IPS-11a (cell line): ENCODE results near the gene PUS7.
A peak's percentile ranks its signal among the peaks of the same experiment; 100 is the strongest.
"Not testable (repeated sequence)": the region's sequence is repeated elsewhere in the genome, so short reads cannot be mapped to it uniquely, and the experiment has no call there.

Experiments used
- H3K4me3 ChIP-seq: one replicate; pipeline ENCODE4 v1.5.1; 2013; ENCODE audit warnings: low read depth, low read length, control low read depth

Gene PUS7

DNA sequence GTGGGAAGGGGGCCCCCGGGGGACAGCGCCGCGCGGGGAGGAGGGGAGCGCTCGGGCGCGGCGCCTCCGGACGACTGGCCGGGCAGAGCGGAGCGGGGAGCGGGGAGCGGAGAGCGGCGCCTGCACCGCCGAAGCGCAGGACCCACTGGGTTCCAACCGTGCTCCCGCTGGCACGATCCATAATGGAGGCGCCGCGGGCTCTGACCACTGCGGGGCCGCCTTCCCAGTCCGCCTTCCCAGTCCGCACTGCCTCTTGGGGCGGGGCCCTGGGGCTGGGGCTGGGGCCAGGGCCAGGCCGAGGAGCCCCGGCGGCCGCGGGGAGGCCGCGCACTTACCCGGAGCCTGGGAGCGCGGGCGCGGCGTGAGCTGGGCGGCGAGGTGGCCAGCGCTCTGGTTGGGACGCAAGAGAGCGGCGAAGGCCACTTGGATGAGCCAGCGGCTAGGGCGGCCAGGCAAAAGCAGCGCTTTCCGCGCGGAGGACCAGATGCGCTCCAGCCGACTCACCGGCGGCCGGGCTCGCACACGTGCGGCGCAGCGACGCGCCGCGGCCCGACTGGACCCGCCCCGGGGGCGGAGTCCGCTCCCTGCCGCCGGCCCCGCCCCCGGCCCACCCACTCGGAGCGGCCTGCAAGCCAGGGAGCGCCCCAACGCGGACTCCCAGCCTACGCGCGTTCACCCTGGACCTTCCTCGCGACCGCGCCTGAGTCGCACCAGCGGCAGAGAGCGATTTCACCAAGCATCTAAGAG, at the start of gene PUS7:
TSS of gene PUS7 (minus strand) at position 555 of the 747 bp plus-strand sequence. CDS start 13,759 bp downstream, outside the sequence.
- H3K4me3 ChIP-seq: peak within 1 kb of the TSS; percentile 57

DNA sequence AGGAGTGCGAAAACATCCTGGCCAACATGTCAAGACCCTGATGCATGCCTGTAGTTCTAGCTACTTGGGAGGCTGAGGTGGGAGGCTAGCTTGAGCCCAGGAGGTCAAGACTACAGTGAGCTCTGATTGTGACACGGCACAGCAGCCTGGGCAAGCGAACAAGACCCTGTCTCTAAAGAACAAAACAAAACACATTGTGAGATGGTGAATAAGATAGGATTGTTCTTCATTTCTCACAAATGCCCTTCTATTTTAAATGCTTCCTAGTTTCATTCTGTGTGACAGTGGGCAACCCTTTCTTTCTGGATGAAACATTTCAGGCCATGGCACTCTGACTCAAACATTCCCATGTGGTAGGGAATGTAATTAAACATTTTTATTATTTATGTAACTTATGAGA, 45.8 kb upstream of the PUS7 start:
- H3K4me3 ChIP-seq: no peak overlapping the region

GRCh38 chr7:105567024-105567423, 45.0 kb upstream of the PUS7 start:
- no peak overlapping the region for H3K4me3 ChIP-seq

GRCh38 chr7:105565190-105565589, 43.1 kb upstream of the PUS7 start:
- H3K4me3 ChIP-seq: no peak overlapping the region

- no peak overlapping the region for H3K4me3 ChIP-seq
These were observed 37.9 kb upstream of the PUS7 start for GRCh38 chr7:105559926-105560325.

- H3K4me3 ChIP-seq: no peak overlapping the region
These were observed 16.3 kb upstream of the PUS7 start for GRCh38 chr7:105538339-105538738.

- peak overlapping the region; percentile 89 for H3K4me3 ChIP-seq
These were observed 10.8 kb upstream of the PUS7 start for GRCh38 chr7:105532709-105533460.

DNA sequence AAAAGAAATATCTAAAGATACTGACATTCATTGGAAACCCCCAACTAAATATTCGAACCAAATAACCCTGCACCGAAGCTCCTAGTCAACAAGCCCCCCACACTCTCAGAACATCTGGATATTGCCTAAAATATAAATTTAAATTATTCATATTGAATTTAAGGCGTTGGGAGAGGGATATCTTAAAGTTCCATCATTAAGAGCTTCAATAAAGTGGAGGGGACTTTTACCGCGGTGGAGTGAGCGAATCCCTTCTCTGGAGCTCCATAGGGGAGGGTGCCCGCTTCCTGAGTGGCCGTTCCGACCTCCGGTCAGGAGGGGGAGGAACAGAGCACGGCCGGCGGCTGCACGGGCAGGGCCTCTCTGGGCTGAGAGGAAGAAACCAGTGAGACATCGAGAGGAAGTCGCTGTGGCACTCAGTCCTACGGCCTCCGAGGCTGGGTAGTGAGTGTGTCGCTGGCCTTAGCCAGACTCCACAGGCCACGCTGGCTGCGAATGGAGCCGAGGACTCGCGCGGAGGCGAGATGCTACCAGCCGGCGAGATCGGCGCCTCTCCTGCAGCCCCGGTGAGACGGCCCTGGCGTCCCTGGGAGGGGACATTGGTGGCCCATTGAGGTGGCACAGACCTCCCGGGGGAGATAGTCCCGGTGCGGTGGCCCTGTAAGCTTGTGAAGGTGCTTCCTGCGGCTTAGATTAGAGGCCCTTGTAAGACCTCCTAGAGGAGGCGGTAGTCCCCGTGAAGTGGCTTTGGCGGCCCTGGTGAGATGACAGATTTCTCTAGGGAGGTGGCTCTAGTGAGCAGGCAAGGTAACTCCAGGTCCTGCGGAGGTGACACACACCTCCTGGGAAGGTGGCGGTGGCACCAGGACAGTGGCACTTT, 10.0 kb upstream of the PUS7 start, which contains the start of gene RINT1:
TSS of gene RINT1 (plus strand) at position 410 of the 880 bp plus-strand sequence. CDS start at position 525, 115 bp downstream.
- peak within 1 kb of the TSS; percentile 89 for H3K4me3 ChIP-seq

- H3K4me3 ChIP-seq: no peak overlapping the region
These were observed 8.5 kb upstream of the PUS7 start for GRCh38 chr7:105530546-105530945.

DNA sequence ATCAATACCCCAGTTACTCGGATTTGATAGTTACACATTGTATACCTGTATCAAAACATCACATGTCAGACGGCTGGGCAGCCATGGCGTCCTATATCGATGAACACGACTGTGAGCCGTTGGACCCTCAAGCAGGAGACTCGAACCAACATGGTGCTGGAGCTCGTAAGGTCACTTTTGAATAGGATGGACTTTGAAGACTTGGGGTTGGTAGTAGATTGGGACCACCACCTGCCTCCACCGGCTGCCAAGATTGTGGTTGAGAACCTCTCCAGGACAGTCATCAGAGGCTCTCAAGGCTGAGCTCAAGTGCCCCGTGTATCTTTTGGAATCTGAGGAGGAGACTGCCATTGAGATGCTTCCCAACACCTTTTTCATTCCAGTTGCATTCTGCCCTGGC, 8.1 kb upstream of the PUS7 start:
- H3K4me3 ChIP-seq: no peak overlapping the region

GRCh38 chr7:105527737-105528136, 5.7 kb upstream of the PUS7 start:
- not testable (repeated sequence) for H3K4me3 ChIP-seq

DNA sequence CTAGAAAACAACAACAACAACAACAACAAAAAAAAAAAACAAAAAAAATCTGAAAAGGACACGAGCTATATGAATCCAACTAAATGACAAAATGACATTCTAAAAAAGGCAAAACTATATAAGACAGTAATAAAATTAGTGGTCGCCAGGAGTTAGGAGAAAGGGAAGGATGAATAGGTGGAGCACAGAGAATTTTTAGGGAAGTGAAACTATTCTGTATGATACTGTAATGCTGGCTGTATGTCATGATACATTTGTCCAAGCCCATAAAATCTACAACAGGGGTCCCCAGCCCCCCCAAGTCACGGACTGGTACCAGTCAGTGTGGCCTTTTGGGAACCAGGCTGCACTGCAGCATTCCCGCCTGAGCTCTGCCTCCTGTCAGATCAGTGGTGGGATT, 2.8 kb upstream of the PUS7 start:
- no peak overlapping the region for H3K4me3 ChIP-seq

GRCh38 chr7:105524423-105524822, 2.4 kb upstream of the PUS7 start:
- H3K4me3 ChIP-seq: not testable (repeated sequence)

- H3K4me3 ChIP-seq: peak overlapping the region; percentile 57
These were observed 899 bp downstream of the PUS7 start for GRCh38 chr7:105521027-105521716.

DNA sequence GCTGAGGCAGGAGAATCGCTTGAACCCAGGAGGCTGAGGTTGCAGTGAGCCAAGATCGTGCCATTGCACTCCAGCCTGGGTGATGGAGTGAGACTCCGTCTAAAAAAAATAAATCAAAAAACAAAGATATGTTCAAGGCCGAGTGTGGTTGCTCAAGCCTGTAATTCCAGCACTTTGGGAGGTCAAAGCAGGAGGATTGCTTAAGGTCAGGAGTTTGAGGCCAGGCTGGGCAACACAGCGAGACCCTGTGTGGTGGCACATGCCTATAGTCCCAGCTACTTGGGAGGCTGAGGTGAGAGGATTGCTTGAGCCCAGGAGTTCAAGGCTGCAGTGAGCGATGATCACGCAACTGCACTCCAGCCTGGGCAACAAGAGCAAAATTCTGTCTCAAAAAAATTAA, 1.5 kb downstream of the PUS7 start:
- peak overlapping the region; percentile 57 for H3K4me3 ChIP-seq

DNA sequence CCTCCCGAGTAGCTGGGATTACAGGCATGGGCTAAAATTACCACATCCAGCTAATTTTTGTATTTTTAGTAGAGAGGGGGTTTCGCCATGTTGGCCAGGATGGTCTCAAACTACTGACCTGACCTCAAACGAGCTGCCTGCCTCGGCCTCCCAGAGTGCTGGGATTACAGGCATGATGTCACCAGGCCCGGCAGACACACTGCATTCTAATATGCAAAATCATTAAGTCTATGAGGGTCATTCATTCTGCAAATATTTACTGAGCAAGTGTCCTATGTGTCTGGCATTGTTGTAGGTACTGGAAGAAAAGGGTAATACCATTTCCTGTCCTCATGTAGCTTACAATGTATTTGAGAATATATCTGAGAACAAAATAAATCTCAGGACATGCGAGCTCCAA, 2.7 kb downstream of the PUS7 start:
- no peak overlapping the region for H3K4me3 ChIP-seq

DNA sequence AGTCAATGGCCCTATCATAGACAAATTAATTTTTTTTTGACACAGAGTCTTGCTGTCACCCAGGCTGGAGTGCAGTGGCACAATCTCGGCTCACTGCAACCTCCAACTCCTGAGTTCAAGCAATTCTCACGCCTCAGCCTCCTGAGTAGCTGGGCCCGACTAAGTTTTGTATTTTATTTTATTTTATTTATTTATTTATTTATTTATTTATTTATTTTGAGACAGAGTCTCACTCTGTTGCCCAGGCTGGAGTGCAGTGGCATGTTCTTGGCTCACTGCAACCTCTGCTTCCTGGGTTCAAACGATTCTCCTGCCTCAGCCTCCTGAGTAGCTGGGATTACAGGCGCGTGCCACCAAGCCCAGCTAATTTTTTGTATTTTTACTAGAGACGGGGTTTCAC, 6.5 kb downstream of the PUS7 start:
- H3K4me3 ChIP-seq: not testable (repeated sequence)

- no peak overlapping the region for H3K4me3 ChIP-seq
These were observed 9.0 kb downstream of the PUS7 start for GRCh38 chr7:105512926-105513526.

DNA sequence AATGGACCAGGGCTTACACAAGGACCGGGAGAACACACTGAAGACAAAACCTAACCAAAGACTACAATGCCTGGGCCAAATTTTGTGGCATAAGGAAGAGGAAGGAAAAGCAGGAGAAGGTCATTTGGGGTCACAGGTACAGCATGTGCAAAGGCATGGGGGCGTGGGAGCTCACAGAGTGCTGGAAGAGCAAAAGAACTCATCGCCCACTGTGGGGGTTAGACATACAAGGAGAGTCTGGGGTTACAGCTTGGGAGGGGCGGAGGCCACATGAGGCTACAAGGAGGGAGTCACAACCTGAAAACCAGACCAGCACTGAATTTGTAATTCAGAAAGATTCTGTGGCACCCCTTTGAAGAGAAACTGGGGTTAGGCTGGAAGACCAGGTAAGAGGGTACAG, 9.7 kb downstream of the PUS7 start:
- H3K4me3 ChIP-seq: no peak overlapping the region

- no peak overlapping the region for H3K4me3 ChIP-seq
These were observed 19.9 kb downstream of the PUS7 start for GRCh38 chr7:105502173-105502572.
